ENCODE results near the gene CXCR6.

The CXCR6 gene

GRCh38 chr3:45922039-45922326 is 21.3 kb upstream of the CXCR6 start:
- DNase-seq (ENCODE audit: low read depth) = no peak

DNA sequence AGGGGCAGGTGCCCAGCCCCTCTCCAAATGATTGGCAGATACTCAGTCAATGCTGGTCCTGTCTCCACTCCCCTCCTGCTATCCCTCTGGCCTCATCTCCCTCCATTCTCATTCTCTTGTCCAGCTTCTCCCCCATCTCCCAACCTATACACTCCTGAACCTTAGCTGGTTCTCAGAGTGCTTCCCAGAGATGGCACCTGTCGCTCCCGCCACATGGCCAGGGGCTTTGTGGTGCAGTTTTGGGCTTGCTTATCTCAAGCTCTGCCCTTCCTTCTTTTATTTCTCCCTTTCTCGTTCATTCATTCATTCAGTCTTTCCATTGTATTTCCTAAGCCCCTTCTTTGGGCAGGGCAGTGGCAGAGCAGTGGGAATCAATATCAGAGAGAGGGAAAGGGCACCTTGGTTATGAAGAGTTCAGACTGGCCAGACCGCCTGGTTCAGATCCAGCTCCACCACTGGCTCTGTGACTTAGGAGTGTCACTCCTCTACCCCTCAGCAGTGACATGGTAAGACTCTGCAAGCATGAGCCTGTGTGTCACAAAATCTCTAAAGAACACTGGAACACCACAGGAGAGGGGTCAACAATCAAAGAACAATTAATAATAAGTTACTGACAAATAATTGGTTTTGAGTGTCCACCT is 20.2 kb upstream of the CXCR6 start:
- DNase-seq (ENCODE audit: low read depth) = no peak

GRCh38 chr3:45923755-45924154 is 19.5 kb upstream of the CXCR6 start:
- DNase-seq (ENCODE audit: low read depth) = no peak

DNA sequence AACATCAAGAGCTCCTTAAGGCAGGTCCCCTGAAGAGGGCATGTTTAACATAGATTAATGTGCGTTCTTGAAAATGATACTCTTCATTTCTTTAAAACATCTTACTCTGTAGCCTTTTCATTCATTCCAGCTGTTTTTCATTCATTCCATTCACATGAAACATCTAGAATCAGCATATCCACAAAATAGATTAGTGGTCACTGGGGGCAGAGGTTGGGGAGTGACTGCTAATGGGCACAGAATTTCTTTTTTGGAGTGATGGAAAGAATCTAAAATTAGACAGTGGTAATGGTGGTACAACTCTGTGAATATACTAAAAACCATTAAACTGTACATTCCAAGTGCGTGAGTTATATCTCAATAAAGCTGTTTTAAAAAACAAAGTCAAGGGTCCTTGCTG is 15.4 kb upstream of the CXCR6 start:
- no peak for DNase-seq (ENCODE audit: low read depth)

GRCh38 chr3:45929042-45929679 is 14.1 kb upstream of the CXCR6 start:
- DNase-seq (ENCODE audit: low read depth) = peak; percentile 50

DNA sequence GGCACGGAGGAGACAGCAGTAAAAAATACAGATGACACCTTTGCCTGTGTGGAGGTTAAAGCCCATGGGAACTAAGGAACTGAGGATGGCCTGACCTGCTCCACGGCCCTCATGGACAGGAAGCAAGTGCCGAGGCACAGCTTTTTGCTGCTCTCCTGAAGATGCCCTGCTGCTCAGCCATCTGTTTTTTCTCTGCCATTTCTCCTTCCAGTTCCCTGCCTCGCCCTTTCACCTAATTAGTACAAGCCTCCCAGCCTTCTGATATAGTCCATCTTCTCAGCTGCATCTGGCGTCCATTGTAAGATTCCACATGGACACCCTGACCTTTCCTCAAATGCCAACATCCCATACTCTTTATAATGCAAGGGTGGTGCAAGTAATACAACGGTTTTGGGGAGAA is 11.8 kb upstream of the CXCR6 start:
- no peak for DNase-seq (ENCODE audit: low read depth)

GRCh38 chr3:45932112-45932511 is 11.2 kb upstream of the CXCR6 start:
- no peak for DNase-seq (ENCODE audit: low read depth)

- DNase-seq (ENCODE audit: low read depth) = no peak
Measured at GRCh38 chr3:45933591-45933990, 9.7 kb upstream of the CXCR6 start.

DNA sequence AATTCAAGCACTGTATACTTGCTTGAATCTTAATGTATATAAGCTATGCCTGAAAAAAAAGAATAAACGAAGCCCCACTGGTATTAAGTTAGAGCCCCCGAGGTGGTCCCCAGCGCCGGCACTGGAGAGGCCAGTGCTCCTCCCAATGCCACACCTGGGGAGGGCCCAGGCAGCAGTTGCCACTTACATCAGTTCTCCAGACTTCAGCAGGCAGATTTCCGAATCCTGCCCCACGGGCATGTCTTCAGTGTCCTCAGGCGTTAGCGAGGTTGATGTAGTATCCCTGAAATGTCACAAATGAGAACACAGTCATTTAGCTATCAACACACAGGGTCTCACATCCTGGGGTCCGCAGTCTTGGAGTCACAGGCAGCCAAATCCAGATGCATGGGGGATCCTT is 7.0 kb upstream of the CXCR6 start:
- no peak for DNase-seq (ENCODE audit: low read depth)

- DNase-seq (ENCODE audit: low read depth) = no peak
Measured at GRCh38 chr3:45937206-45938042, 5.8 kb upstream of the CXCR6 start.

DNA sequence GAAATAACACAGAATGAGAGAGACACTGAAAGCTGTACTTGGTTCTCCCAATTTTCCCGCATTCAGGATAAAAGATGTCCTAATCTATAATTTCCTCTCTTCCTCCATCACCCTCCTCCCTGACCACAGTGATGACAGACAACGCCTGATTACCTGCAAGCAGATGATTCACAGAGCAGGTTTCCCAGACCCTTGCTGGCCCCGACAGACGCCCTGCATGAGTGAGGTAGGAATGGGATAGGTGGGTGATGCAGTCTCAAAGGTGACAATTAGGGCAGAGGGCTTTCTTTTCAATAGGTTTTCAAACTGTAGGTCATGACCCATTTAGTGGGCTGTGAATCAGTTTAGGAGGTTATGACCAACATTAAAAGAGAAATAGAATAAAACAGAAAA is 5.2 kb upstream of the CXCR6 start:
- DNase-seq (ENCODE audit: low read depth) = no peak

- DNase-seq (ENCODE audit: low read depth) = peak; percentile 79
Measured at GRCh38 chr3:45938864-45939263, 4.4 kb upstream of the CXCR6 start.

DNA sequence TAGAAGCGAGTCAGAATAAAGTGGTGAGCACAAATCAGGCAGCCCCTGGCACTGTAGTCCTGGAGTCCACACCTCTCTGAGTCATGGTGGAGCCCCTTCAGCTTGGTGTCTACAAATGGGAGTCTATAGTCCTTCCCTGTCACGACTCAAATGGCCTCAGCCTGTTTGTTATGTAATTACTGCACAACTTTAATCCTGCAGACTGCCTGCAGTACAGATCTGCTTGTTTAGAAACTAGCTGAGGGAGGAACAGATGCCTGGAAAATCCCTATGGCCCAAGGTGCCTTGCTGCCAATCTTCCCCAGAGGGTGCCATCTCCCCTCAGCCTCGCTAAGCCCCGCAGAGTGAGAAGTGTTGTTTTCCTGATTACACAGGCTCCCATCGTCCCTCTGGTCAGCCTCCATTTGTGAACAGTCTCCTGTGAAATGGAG is 3.9 kb upstream of the CXCR6 start:
- no peak for DNase-seq (ENCODE audit: low read depth)

DNA sequence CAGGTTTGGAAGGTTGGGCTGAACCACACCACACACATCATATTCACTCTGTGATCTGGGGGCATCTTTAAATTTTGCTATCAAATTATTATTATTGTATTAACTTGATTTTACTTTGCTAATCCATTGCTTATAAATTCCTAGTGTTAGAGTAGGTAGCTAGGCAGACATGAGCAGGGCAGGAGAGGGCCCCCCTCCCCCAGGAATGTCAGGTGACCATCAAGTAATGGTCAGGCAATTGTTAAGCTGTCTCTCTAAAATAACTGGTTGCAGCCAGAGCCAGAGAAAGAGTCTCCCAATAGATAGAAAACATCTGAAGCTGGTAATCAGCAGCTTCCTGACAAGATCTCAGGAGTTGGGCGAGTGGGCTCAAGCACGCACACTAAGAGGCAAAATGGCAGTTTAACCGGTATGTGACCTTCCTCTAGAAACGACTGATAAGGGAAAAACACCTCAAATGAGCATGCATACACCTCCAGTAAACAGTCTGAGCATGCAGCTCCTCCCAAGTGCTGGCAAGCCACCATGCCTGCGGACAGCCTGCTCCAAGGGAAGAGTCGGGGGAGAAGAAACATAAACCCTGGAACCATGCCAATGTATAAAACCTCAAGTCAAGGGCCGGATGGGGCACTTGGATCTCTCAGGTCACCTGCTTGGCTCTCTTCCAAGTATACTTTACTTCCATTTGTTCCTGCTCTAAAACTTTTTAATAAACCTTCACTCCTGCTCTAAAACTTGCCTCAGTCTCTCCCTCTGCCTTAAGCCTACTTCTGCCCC is 3.1 kb upstream of the CXCR6 start:
- DNase-seq (ENCODE audit: low read depth) = no peak

DNA sequence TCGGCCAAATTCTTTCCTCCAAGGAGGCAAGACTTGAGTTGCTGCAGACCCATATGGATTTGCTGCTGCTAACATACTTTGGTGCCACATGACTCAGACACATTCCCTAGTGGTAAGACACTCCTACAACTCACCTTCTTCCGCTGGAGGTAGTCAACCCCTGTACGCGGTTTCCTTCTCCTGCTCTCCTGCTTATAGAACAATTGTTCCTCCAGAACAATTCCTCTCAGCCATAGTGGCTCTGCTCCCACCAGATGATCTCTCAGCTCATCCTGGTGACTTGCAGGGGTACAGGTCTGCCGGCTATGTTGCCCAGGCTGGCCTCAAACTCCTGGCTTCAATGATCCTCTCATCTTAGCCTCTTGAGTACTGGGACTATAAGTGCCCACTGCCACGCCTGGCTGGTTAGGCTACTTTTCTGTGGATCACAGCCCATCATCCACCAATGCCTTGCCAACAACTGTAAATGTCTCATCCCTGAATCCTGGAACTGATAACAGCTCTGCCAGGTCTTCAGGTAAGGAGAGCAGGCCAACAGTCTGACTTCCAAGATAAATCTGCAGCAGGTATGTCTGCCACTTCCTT is 2.4 kb upstream of the CXCR6 start:
- DNase-seq (ENCODE audit: low read depth) = no peak

GRCh38 chr3:45942051-45942825 is 1.0 kb upstream of the CXCR6 start:
- no peak for DNase-seq (ENCODE audit: low read depth)

GRCh38 chr3:45944830-45945620 is 1.8 kb downstream of the CXCR6 start:
- no peak for DNase-seq (ENCODE audit: low read depth)

GRCh38 chr3:45946307-45946706 is 3.0 kb downstream of the CXCR6 start:
- no peak for DNase-seq (ENCODE audit: low read depth)

GRCh38 chr3:45946875-45947274 is 3.6 kb downstream of the CXCR6 start:
- DNase-seq (ENCODE audit: low read depth) = no peak

DNA sequence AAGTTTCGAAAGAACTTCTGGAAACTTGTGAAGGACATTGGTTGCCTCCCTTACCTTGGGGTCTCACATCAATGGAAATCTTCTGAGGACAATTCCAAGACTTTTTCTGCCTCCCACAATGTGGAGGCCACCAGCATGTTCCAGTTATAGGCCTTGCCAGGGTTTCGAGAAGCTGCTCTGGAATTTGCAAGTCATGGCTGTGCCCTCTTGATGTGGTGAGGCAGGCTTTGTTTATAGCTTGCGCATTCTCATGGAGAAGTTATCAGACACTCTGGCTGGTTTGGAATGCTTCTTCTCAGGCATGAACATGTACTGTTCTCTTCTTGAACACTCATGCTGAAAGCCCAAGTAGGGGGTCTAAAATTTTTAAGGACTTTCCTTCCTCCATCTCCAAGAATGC is 4.1 kb downstream of the CXCR6 start:
- no peak for DNase-seq (ENCODE audit: low read depth)

- no peak for DNase-seq (ENCODE audit: low read depth)
Measured at GRCh38 chr3:45948311-45948781, 5.1 kb downstream of the CXCR6 start.

Data from activated gamma-delta T cell treated with anti-CD3 and anti-CD28 coated beads, Interleukin-2, amount 50 U/mL, for 16 hours (primary cell).